Right cardiac atrium (tissue), 5 donors: Measurements from ENCODE around the gene SOX30. TPM values are rescaled to one million over a fixed set of nuclear protein-coding genes. Genes with fewer than 3 reads are reported as not detected.
"Not testable (repeated sequence)": the region's sequence is repeated elsewhere in the genome, so short reads cannot be mapped to it uniquely, and the experiment has no call there.

Experiments
- ATAC-seq, 2 donors: fragments of 200-7000 bp; cut with Tn5 transposase; one replicate each; pipeline versions ENCODE4 v1.8.0 to v1.9.1; 2020; ENCODE audit warnings: moderate library complexity in 2 of 2, mild to moderate bottlenecking in 1 of 2
- DNase-seq, 3 donors: peaks; one replicate each; pipeline ENCODE4 v3.0.0-alpha.2; 2020
- H3K27ac ChIP-seq: one replicate; pipeline ENCODE4 v1.5.1; 2013; ENCODE audit warnings: mild to moderate bottlenecking, low read length, control low read depth, moderate library complexity
- H3K27me3 ChIP-seq: one replicate; pipeline ENCODE4 v1.6.1; 2013; ENCODE audit not compliant: control insufficient read depth, insufficient read depth
- H3K4me1 ChIP-seq: one replicate; pipeline ENCODE4 v1.6.1; 2013; ENCODE audit warnings: low read length; ENCODE audit not compliant: control insufficient read depth, insufficient read depth
- H3K4me3 ChIP-seq: one replicate; pipeline ENCODE4 v1.5.1; 2013; ENCODE audit warnings: low read length, control low read depth
- H3K9me3 ChIP-seq: one replicate; pipeline ENCODE4 v1.6.1; 2013; ENCODE audit warnings: low read length; ENCODE audit not compliant: control insufficient read depth
- WGBS: extraction: QIAGEN DNeasy Blood & Tissue Kit; methylation state at CpG from one replicate; pipeline ENCODE4 v1.1.7; 2013; 5-methylcytosine and 5-hydroxymethylcytosine counted together
- intact Hi-C, 4 donors: fragments of 100-400 bp; cut with DNase I; formaldehyde crosslinking; loops; one replicate each; pipeline versions ENCODE4 v1.11.0 to v1.14.0; 2022 to 2023
- long read RNA-seq, 4 donors: library from polyadenylated mRNA; unstranded; transcript quantifications; one replicate each; pipeline ENCODE4 v2.0.0, GENCODE V29; 2020 to 2021
- polyA plus RNA-seq: library from polyadenylated mRNA; stranded (reverse); fragments of 200-250 nt; gene quantifications from one replicate; pipeline ENCODE4 v1.2.3, GENCODE V29; 2013
- total RNA-seq, 4 donors: library from RNA; stranded (reverse); fragmentation: NEBNext Ultra II Directional; extraction: Animal tissue kit (Norgen Biotek cat#: 25700); gene quantifications; one replicate each; pipeline ENCODE4 v1.2.1, GENCODE V29; 2021
- donor health status: healthy with polysubstance abuse.
- donor health status: DM: no; HTN: yes; CAD: no.
- donor health status: DM: no; HTN: no; CAD: no.
- donor health status: DM: no; HTN: yes; CAD: no; lungs with severe emphysema.
- donor health status: DM: yes; HTN: yes; CAD: no.

Gene SOX30
- under 1 TPM; 0.25 to 0.42 (median 0.35) TPM for total RNA-seq
- 0.41 TPM for polyA plus RNA-seq
- long read RNA-seq, donor 1, partial matches to known transcripts: 0 of 2 reads
- long read RNA-seq, donor 1, other reads (novel, unspliced or antisense): 2 of 2 reads
- long read RNA-seq, donor 2, partial matches to known transcripts: 0 of 2 reads
- long read RNA-seq, donor 2, other reads (novel, unspliced or antisense): 2 of 2 reads
- long read RNA-seq, donor 3, partial matches to known transcripts: 0 of 1 reads
- long read RNA-seq, donor 3, other reads (novel, unspliced or antisense): 1 of 1 reads
- long read RNA-seq, donor 4, partial matches to known transcripts: 0 of 1 reads
- long read RNA-seq, donor 4, other reads (novel, unspliced or antisense): 1 of 1 reads

- WGBS: 90% methylated on average over 15 of the region's 15 CpGs
- H3K27ac ChIP-seq: no peak within 1 kb of the TSS
Measured at GRCh38 chr5:157652377-157652692, at the start of gene SOX30. Gene SOX30 (minus strand): TSS chr5:157652438. CDS start chr5:157652078, 360 bp downstream.

GRCh38 chr5:157698674-157699073 is 46.4 kb upstream of the SOX30 start:
- H3K9me3 ChIP-seq, H3K4me1 ChIP-seq, ATAC-seq, H3K27ac ChIP-seq, H3K4me3 ChIP-seq, H3K27me3 ChIP-seq, intact Hi-C loops, DNase-seq: not testable (repeated sequence)
- 71% methylated on average over 4 of the region's 4 CpGs for WGBS

More at GRCh38 chr5:157652377-157652692, at the start of gene SOX30:
- DNase-seq (no peak), ATAC-seq (peak in 1 of 2 donors; percentile 10)
- H3K9me3 ChIP-seq: no peaks in the 10 kb centered on the region
- intact Hi-C loops: no loop called here
- H3K4me1 ChIP-seq: no peaks in the 10 kb centered on the region
- peak within 1 kb of the TSS; percentile 34 for H3K4me3 ChIP-seq
- no peaks in the 10 kb centered on the region for H3K27me3 ChIP-seq

DNA sequence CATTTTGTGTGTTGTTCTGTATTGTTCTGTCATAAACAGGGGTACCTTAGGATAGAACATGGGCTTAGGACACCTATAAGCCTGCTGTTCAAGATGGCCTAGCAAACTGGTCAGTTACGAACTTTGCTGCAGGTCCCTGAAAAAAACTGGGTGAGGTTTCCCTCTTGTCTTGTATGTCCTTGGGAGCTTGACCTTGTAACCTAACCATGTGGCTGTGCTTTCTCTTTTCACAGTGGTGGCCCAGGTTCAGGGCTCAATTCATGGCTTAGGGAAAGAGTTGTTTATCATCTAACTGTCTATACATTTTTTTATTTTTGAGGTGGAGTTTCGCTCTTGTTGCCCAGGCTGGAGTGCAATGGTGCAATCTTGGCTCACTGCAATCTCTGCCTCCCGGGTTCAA is 43.9 kb upstream of the SOX30 start:
- H3K9me3 ChIP-seq, DNase-seq, intact Hi-C loops, H3K4me1 ChIP-seq, H3K4me3 ChIP-seq, H3K27me3 ChIP-seq, H3K27ac ChIP-seq, ATAC-seq: not testable (repeated sequence)
- 90% methylated on average over 3 of the region's 3 CpGs for WGBS

DNA sequence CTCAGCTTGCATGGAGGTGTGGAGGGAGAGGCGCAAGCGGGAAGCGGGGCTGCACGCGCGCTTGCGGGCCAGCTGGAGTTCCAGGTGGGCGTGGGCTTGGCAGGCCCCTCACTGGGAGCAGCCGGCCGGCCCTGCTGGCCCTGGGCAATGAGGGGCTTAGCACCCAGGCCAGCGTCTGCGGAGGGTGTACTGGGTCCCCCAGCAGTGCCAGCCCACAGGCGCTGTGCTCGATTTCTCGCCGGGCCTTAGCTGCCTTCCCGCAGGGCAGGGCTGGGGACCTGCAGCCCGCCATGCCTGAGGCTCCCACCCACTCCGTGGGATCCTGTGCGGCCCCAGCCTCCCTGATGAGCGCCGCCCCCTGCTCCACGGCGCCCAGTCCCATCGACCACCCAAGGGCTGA is 41.6 kb upstream of the SOX30 start:
- H3K9me3 ChIP-seq, H3K27me3 ChIP-seq, H3K4me1 ChIP-seq, H3K27ac ChIP-seq, H3K4me3 ChIP-seq, ATAC-seq, DNase-seq, intact Hi-C loops: not testable (repeated sequence)
- 87% methylated on average over 25 of the region's 25 CpGs for WGBS

GRCh38 chr5:157690690-157691433 is 38.6 kb upstream of the SOX30 start:
- H3K4me3 ChIP-seq: no peak overlapping the region
- ATAC-seq: peak in 1 of 2 donors; percentile 17
- WGBS: 76% methylated on average over 53 of the region's 53 CpGs

GRCh38 chr5:157689942-157690689 is 37.9 kb upstream of the SOX30 start:
- no peaks in the 10 kb centered on the region for H3K4me1 ChIP-seq
- DNase-seq (peak in 2 of 3 donors; percentile 13 to 55), ATAC-seq (peak; percentile 26 to 46)
- H3K27ac ChIP-seq: no peak overlapping the region
- WGBS: 63% methylated on average over 52 of the region's 52 CpGs
- H3K4me3 ChIP-seq: no peak overlapping the region
- H3K9me3 ChIP-seq: no peaks in the 10 kb centered on the region
- intact Hi-C loops: no loop called here
- no peaks in the 10 kb centered on the region for H3K27me3 ChIP-seq

More at GRCh38 chr5:157690690-157691433, 38.6 kb upstream of the SOX30 start:
- Histone ChIP-seq H3K27me3 (no peaks in the 10 kb centered on the region), H3K27ac (no peak overlapping the region), H3K4me1 (no peaks in the 10 kb centered on the region), H3K9me3 (no peaks in the 10 kb centered on the region)
- intact Hi-C loops: no loop called here
- DNase-seq: no peak

DNA sequence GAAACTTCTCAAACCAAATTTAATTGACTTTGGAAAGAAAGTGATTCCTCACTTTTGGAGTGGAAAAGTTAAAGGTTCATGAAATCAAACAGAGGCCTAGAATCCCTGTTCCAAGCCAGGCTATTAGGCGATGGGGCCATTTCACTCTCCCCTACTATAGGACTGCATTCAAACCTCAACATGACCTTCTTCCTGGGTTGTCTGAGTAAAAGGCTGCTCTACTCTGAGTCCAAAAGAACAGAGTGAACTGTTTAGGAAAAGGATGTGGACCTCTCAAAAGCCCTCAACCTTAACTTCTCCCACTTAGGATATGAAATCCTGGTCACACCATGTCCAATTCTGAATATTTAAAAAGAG is 34.9 kb upstream of the SOX30 start:
- H3K27me3 ChIP-seq: no peaks in the 10 kb centered on the region
- ATAC-seq (no peak), DNase-seq (no peak)
- H3K4me1 ChIP-seq: no peaks in the 10 kb centered on the region
- 98% methylated on average over 1 of the region's 1 CpG for WGBS
- H3K4me3 ChIP-seq: no peak overlapping the region
- H3K9me3 ChIP-seq: no peaks in the 10 kb centered on the region
- intact Hi-C loops: no loop called here
- no peak overlapping the region for H3K27ac ChIP-seq

GRCh38 chr5:157686276-157687197 is 34.3 kb upstream of the SOX30 start:
- intact Hi-C loops, H3K9me3 ChIP-seq, H3K4me1 ChIP-seq, H3K27me3 ChIP-seq, H3K4me3 ChIP-seq: not testable (repeated sequence)
- DNase-seq (peak in 1 of 3 donors; percentile 64), ATAC-seq (peak; percentile 58 to 61)
- WGBS: 60% methylated on average over 14 of the region's 14 CpGs
- H3K27ac ChIP-seq: peak overlapping the region; percentile 77

GRCh38 chr5:157682257-157682656 is 30.0 kb upstream of the SOX30 start:
- Histone ChIP-seq H3K27me3 (no peaks in the 10 kb centered on the region), H3K9me3 (no peaks in the 10 kb centered on the region), H3K4me3 (no peak overlapping the region), H3K4me1 (no peaks in the 10 kb centered on the region), H3K27ac (no peak overlapping the region)
- intact Hi-C loops: no loop called here
- no peak for ATAC-seq
- no peak for DNase-seq
- 62% methylated on average over 3 of the region's 3 CpGs for WGBS

DNA sequence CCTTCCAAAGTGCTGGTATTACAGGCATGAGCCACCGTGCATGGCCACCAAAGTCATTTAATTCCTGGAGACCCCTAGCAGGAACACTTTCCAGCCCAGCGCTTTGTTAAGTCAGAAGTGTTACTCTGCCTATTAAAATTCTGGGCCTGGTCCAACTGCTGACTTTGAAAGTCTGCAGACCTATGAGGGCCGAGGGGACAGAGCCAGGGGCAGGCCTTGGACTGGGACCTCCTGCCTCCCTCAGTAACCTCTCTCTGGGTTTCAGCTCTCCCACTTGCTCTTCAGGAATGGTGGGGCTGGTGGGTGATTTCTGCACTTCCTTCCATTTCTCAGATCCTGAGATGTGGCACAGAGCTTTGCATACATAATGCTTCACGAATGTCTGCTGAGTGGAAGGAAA is 28.8 kb upstream of the SOX30 start:
- WGBS: 61% methylated on average over 4 of the region's 4 CpGs
- no peaks in the 10 kb centered on the region for H3K4me1 ChIP-seq
- ATAC-seq (no peak), DNase-seq (no peak)
- H3K4me3 ChIP-seq: no peak overlapping the region
- no peak overlapping the region for H3K27ac ChIP-seq
- intact Hi-C loops: no loop called here
- H3K27me3 ChIP-seq: no peaks in the 10 kb centered on the region
- no peaks in the 10 kb centered on the region for H3K9me3 ChIP-seq
